Liver (tissue), 9 donors: ENCODE data around the gene CACNA1D. TPM values are rescaled to one million over a fixed set of nuclear protein-coding genes. Genes with fewer than 3 reads are reported as not detected.
"Not testable (repeated sequence)": the region's sequence is repeated elsewhere in the genome, so short reads cannot be mapped to it uniquely, and the experiment has no call there.

ENCODE experiments used
- DNase-seq: peaks from one replicate; pipeline ENCODE4 v3.0.0-alpha.2; 2017; ENCODE audit warnings: low spot score
- H3K27ac ChIP-seq, 2 donors: one replicate each; pipeline ENCODE4 v1.7.0; 2013; ENCODE audit warnings: inconsistent platforms in 2 of 2, low read length in 2 of 2, control low read depth in 1 of 2, low read depth in 1 of 2, mild to moderate bottlenecking in 1 of 2
- H3K27me3 ChIP-seq, 4 donors: one replicate each; pipeline versions ENCODE4 v1.6.1 to v1.7.0; 2013; ENCODE audit warnings: low read length in 3 of 4, inconsistent platforms in 1 of 4, mild to moderate bottlenecking in 1 of 4, moderate library complexity in 1 of 4; ENCODE audit not compliant: control insufficient read depth in 4 of 4, insufficient read depth in 4 of 4
- H3K36me3 ChIP-seq, 4 donors: one replicate each; pipeline versions ENCODE4 v1.6.1 to v1.7.0; 2013; ENCODE audit warnings: low read length in 3 of 4, mild to moderate bottlenecking in 3 of 4, low read depth in 1 of 4, moderate library complexity in 1 of 4; ENCODE audit not compliant: control insufficient read depth in 4 of 4, insufficient read depth in 3 of 4
- H3K4me1 ChIP-seq, 4 donors: one replicate each; pipeline versions ENCODE4 v1.6.1 to v1.7.0; 2013; ENCODE audit warnings: low read length in 3 of 4, mild to moderate bottlenecking in 3 of 4, moderate library complexity in 1 of 4; ENCODE audit not compliant: control insufficient read depth in 4 of 4, insufficient read depth in 4 of 4
- H3K4me3 ChIP-seq, 3 donors: one replicate each; pipeline versions ENCODE4 v1.6.1 to v1.7.0; 2013; ENCODE audit warnings: low read length in 3 of 3, control low read depth in 1 of 3, low read depth in 1 of 3, mild to moderate bottlenecking in 1 of 3
- H3K9ac ChIP-seq, 2 donors: one replicate each; pipeline ENCODE4 v1.7.0; 2013; ENCODE audit warnings: low read length in 2 of 2, mild to moderate bottlenecking in 2 of 2, moderate library complexity in 2 of 2, control low read depth in 1 of 2, low read depth in 1 of 2
- H3K9me3 ChIP-seq, 4 donors: one replicate each; pipeline versions ENCODE4 v1.6.1 to v1.7.0; 2013; ENCODE audit warnings: low read length in 3 of 4; ENCODE audit not compliant: control insufficient read depth in 4 of 4
- FOXA1 ChIP-seq: IDR thresholded peaks from 2 replicates; pipeline ENCODE4 v1.6.1; 2016; ENCODE audit warnings: antibody characterized with exemption
- FOXA2 ChIP-seq: IDR thresholded peaks from 2 replicates; pipeline ENCODE4 v1.6.1; 2016; ENCODE audit warnings: antibody characterized with exemption
- JUND ChIP-seq, 2 donors: IDR thresholded peaks; 2 replicates each; pipeline ENCODE4 v1.6.1; 2016; ENCODE audit warnings: antibody characterized with exemption in 2 of 2
- NR2F2 ChIP-seq: IDR thresholded peaks from 2 replicates; pipeline ENCODE4 v1.6.1; 2016; ENCODE audit warnings: antibody characterized with exemption
- RXRA ChIP-seq, 2 donors: IDR thresholded peaks; 2 replicates each; pipeline ENCODE4 v1.6.1; 2017 to 2018; ENCODE audit warnings: antibody characterized with exemption in 2 of 2, mild to moderate bottlenecking in 1 of 2
- SP1 ChIP-seq: IDR thresholded peaks from 2 replicates; pipeline ENCODE4 v1.6.1; 2018; ENCODE audit warnings: antibody characterized with exemption, mild to moderate bottlenecking
- TAF1 ChIP-seq: conservative IDR thresholded peaks from 2 replicates; pipeline ENCODE4 v1.6.1; 2016; ENCODE audit warnings: antibody characterized with exemption, mild to moderate bottlenecking
- YY1 ChIP-seq: IDR thresholded peaks from 2 replicates; pipeline ENCODE4 v1.6.1; 2016; ENCODE audit warnings: antibody characterized with exemption, mild to moderate bottlenecking
- WGBS: extraction: QIAGEN DNeasy Blood & Tissue Kit; methylation state at CpG from one replicate; pipeline ENCODE4 v1.1.7; 2013; 5-methylcytosine and 5-hydroxymethylcytosine counted together
- polyA plus RNA-seq, 2 donors: library from polyadenylated mRNA; stranded (reverse) in 1 of 2; unstranded in 1 of 2; fragments of 200-250 nt in 1 of 2; fragments of >200 nt in 1 of 2; fragmentation: Nextera tagmentation in 1 of 2; extraction: Ambion mirVana in 1 of 2; gene quantifications; one replicate each; pipeline versions ENCODE4 v1.2.1 to v1.2.3, GENCODE V29; 2013 to 2015
- total RNA-seq, 2 donors: library from RNA; depleted of rRNA; stranded (reverse); fragments of >200 nt; gene quantifications; one replicate each; pipeline ENCODE4 v1.2.3, GENCODE V29; 2014
- TF ChIP-seq, protein P1 (sequence below): IDR thresholded peaks from 2 replicates; pipeline ENCODE4 v1.6.1; 2016; ENCODE audit warnings: antibody characterized with exemption, mild to moderate bottlenecking
- TF ChIP-seq, protein P2 (sequence below): IDR thresholded peaks from 2 replicates; pipeline ENCODE4 v1.6.1; 2016; ENCODE audit warnings: antibody characterized with exemption
- TF ChIP-seq, protein P3 (sequence below): fragments of 150-350 bp; IDR thresholded peaks from 2 replicates; pipeline ENCODE4 v1.5.1; 2017; ENCODE audit warnings: improper control_type of control experiment, low read depth, low read length; ENCODE audit not compliant: missing input control
- donor health status: healthy.
- donor health status: healthy.
- donor health status: healthy.
- donor health status: healthy.
- donor health status: healthy.

The CACNA1D gene
- total and polyA plus RNA-seq, 4 donors = 1.8 to 18.9 (median 3.4) TPM

DNA sequence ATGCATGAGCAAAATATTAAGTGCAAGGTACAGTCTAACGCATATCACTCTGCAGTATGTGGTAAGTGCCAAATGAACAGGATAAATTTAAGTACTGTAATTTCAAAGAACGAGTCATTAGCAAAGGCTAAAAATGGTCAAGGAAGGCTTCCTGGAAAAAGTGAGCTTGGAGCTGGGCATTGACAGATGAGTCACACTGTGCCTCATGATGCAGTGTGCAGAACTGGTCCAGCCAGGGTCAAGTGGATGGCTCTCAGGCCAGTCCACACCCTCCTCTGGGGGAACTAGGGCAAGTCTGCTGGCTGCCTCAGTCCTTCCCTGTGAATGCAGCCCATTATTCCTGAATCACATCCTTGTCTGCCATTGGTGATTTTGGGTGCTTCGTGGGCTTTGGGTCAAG lies 76.3 kb downstream of the CACNA1D start:
- H3K4me1 ChIP-seq = no peaks in the 10 kb centered on the region
- no peaks in the 10 kb centered on the region for H3K36me3 ChIP-seq
- no peak for DNase-seq
- TF ChIP-seq RXRA (IDR thresholded peaks at IDR 0.05) (no peak), YY1 (no peak), SP1 (no peak)
- TF ChIP-seq, protein P1, sequence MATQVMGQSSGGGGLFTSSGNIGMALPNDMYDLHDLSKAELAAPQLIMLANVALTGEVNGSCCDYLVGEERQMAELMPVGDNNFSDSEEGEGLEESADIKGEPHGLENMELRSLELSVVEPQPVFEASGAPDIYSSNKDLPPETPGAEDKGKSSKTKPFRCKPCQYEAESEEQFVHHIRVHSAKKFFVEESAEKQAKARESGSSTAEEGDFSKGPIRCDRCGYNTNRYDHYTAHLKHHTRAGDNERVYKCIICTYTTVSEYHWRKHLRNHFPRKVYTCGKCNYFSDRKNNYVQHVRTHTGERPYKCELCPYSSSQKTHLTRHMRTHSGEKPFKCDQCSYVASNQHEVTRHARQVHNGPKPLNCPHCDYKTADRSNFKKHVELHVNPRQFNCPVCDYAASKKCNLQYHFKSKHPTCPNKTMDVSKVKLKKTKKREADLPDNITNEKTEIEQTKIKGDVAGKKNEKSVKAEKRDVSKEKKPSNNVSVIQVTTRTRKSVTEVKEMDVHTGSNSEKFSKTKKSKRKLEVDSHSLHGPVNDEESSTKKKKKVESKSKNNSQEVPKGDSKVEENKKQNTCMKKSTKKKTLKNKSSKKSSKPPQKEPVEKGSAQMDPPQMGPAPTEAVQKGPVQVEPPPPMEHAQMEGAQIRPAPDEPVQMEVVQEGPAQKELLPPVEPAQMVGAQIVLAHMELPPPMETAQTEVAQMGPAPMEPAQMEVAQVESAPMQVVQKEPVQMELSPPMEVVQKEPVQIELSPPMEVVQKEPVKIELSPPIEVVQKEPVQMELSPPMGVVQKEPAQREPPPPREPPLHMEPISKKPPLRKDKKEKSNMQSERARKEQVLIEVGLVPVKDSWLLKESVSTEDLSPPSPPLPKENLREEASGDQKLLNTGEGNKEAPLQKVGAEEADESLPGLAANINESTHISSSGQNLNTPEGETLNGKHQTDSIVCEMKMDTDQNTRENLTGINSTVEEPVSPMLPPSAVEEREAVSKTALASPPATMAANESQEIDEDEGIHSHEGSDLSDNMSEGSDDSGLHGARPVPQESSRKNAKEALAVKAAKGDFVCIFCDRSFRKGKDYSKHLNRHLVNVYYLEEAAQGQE = no peak
- TF ChIP-seq, protein P2, sequence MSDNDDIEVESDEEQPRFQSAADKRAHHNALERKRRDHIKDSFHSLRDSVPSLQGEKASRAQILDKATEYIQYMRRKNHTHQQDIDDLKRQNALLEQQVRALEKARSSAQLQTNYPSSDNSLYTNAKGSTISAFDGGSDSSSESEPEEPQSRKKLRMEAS = no peak
- no peak overlapping the region for H3K4me3 ChIP-seq
- H3K9me3 ChIP-seq = no peaks in the 10 kb centered on the region
- H3K27me3 ChIP-seq = no peaks in the 10 kb centered on the region
- WGBS = 90% methylated on average over 3 of the region's 3 CpGs
- H3K27ac ChIP-seq = no peak overlapping the region
- H3K9ac ChIP-seq = no peak overlapping the region

DNA sequence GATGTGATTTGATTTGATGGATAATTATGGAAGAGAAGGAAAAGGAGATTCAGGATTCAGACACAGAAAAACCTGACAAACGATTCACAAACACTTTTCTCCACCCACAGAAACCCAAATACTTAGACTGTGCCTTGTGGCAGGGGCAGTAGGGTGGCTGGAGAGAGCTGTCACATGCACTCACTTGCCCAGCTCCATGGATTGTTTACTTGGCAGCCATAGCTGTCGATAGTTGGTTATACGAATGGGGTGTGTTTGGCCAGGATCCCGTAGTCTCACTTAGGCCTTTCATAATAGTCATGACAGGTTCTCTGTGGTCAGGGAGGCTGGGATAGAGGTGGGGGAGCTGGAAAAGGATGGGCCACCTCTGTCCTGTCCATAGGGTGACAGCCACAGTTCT lies 76.9 kb downstream of the CACNA1D start:
- H3K9ac ChIP-seq = no peak overlapping the region
- no peaks in the 10 kb centered on the region for H3K4me1 ChIP-seq
- H3K27me3 ChIP-seq = no peaks in the 10 kb centered on the region
- no peak for DNase-seq
- TF ChIP-seq FOXA2 = no peak
- TF ChIP-seq FOXA1 = no peak
- no peak for TF ChIP-seq SP1
- TF ChIP-seq RXRA (IDR thresholded peaks at IDR 0.05) = no peak
- TF ChIP-seq, protein P3, sequence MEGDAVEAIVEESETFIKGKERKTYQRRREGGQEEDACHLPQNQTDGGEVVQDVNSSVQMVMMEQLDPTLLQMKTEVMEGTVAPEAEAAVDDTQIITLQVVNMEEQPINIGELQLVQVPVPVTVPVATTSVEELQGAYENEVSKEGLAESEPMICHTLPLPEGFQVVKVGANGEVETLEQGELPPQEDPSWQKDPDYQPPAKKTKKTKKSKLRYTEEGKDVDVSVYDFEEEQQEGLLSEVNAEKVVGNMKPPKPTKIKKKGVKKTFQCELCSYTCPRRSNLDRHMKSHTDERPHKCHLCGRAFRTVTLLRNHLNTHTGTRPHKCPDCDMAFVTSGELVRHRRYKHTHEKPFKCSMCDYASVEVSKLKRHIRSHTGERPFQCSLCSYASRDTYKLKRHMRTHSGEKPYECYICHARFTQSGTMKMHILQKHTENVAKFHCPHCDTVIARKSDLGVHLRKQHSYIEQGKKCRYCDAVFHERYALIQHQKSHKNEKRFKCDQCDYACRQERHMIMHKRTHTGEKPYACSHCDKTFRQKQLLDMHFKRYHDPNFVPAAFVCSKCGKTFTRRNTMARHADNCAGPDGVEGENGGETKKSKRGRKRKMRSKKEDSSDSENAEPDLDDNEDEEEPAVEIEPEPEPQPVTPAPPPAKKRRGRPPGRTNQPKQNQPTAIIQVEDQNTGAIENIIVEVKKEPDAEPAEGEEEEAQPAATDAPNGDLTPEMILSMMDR = no peak
- no peak for TF ChIP-seq TAF1
- TF ChIP-seq JUND (IDR thresholded peaks at IDR 0.05) = no peak
- TF ChIP-seq NR2F2 = no peak
- no peak overlapping the region for H3K4me3 ChIP-seq
- WGBS = 83% methylated on average over 4 of the region's 4 CpGs
- no peaks in the 10 kb centered on the region for H3K36me3 ChIP-seq
- no peaks in the 10 kb centered on the region for H3K9me3 ChIP-seq
- no peak overlapping the region for H3K27ac ChIP-seq

DNA sequence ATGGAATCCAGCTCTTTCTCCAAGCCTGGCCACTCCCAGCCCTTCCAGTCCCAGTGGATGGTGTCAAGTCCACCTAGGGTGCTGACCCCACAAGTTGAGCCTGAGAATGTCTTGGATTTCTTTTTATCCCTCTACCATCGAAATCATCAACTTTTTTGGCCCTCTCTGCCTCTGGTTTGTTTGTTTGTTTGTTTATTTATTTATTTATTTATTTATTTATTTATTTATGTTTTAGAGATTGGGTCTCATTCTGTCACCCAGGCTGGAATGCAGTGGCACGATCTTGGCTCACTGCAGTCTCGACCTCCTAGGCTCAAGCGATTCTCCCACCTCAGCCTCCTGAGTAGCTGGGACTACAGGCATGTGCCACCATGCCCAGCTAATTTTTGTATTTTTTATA lies 77.8 kb downstream of the CACNA1D start:
- not testable (repeated sequence) for H3K36me3 ChIP-seq, H3K9me3 ChIP-seq, H3K4me3 ChIP-seq, DNase-seq, H3K27ac ChIP-seq, H3K4me1 ChIP-seq, H3K27me3 ChIP-seq, H3K9ac ChIP-seq
- 95% methylated on average over 4 of the region's 4 CpGs for WGBS
